GM19328 (cell line): ENCODE data around the gene CYSRT1.

Experiments
- ATAC-seq: cut with Tn5 transposase; IDR thresholded peaks from one replicate; pipeline ENCODE4 v1.9.1; 2021; ENCODE audit warnings: mild to moderate bottlenecking, moderate library complexity; ENCODE audit not compliant: unreplicated experiment

CYSRT1 gene

GRCh38 chr9:137267933-137268355 lies 43.0 kb downstream of the CYSRT1 start:
- ATAC-seq, result no peak

- ATAC-seq, result no peak
These were observed 43.7 kb downstream of the CYSRT1 start for GRCh38 chr9:137268538-137269201.

DNA sequence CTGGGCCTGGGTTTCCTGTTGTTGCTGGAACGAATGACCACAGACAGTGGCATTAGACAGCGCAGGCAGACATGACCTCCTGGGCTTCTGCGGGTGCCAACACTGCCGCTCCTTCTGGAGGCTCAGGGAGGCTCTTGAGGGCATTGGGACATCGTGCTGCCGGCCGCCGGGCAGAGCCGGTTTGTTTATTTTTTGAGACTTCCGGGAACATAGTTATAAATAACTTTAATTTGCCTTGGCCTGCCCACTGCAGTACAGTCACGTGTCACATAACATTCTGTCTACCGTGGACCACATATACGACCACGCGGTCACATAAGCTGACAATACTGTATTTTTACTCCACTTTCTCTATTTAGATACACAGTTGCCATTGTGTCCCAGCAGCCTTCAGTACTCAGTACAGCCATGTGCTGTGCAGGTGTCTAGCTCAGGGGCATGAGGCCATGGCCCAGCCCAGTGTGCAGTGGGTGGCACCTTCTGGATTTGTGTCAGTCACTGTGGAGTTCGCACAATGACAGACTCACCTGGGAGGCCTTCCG lies 44.3 kb downstream of the CYSRT1 start:
- ATAC-seq, result no peak

DNA sequence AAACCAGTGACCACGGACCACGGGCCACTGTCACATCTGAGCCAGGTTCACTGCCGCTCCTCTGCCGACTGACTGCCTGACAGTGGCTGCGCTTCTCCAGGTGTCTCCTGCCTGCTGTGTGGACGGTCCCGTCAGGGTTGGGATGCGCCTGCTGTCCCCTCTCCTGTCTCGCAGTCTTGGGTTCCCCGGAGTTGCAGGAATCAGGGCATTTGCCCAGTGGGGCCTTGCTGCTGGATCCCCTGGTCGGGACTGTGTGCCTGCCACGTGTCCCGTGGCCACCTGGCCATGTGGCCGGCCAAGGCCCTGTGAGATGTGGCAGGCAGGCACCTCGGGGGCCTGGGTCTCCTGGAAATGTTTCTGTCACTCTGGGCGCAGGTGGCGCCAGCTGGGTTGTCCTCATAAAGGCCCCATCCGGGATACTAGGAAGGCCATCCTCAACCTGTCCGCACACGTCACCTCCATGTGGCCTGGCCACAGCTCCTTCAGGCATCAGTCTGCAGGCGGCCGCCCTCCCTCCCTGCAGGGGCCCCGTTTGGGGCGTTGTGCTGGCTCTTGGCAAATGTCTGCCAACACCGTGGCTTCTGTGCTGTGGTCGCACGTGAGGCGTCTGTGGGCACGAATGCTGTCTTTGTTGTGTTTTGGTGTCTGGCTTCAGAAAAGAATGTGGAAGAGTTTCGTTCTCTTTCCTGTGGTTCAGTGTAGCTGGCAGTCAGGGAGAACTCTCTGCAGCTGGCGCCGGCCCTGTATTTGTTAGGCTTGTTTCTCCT lies 46.1 kb downstream of the CYSRT1 start:
- ATAC-seq, result no peak

DNA sequence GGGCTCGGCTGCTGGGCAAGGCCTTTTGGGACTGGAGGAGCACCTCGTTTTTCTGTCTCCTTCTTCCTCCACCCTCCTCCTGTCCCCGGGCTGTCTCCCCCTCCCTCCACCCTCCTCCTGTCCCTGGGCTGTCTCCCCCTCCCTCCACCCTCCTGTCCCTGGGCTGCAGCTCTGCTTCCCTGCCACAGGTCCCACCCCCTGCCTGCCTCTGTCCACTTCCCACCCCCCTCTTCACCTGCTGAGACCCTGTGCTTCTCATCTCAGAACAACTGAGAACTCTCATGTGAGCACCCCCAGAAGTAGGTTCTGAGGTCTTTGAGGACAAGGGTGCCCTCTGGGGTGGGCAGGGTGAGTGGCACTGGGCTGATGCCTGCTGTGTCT lies 46.7 kb downstream of the CYSRT1 start:
- ATAC-seq, result no peak

DNA sequence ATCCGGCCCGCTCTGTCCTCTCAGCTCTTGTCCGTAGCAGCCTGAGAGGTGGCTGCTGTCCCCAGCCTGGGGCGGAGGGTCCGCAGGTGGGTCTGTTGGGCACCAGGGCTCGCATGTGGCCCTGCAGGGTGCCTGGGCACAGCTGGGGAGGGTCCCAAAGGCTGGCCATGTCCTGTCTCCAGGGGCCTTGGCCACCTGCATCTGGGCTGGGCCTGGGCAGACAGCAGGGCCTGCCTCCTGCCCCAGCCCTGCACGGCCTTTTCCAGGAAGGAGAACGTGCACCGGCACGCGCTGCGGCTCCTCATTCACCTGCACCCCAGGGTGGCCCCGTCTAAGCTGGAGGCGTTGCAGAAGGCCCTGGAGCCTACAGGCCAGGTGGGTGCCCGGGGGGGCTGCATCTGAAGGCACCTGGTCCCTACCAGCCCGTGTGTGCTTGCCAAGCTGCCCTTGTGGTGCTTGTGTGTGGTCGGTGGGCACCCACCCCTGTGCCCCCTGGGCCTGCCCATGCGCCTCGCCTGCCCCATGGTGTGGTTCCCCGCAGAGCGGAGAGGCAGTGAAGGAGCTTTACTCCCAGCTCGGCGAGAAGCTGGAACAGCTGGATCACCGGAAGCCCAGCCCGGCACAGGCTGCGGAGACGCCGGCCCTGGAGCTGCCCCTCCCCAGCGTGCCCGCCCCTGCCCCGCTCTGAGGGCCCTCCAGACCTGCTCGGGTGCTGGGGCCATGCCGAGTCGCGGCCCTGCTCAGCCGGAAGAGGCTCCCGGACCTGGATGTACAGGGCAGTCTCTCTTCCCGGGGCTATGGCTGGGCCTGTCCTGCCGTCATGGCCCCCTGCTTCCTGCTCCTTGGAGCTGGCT lies 47.5 kb downstream of the CYSRT1 start:
- no peak for ATAC-seq

- ATAC-seq, result no peak
These were observed 48.1 kb downstream of the CYSRT1 start for GRCh38 chr9:137273095-137273490.

DNA sequence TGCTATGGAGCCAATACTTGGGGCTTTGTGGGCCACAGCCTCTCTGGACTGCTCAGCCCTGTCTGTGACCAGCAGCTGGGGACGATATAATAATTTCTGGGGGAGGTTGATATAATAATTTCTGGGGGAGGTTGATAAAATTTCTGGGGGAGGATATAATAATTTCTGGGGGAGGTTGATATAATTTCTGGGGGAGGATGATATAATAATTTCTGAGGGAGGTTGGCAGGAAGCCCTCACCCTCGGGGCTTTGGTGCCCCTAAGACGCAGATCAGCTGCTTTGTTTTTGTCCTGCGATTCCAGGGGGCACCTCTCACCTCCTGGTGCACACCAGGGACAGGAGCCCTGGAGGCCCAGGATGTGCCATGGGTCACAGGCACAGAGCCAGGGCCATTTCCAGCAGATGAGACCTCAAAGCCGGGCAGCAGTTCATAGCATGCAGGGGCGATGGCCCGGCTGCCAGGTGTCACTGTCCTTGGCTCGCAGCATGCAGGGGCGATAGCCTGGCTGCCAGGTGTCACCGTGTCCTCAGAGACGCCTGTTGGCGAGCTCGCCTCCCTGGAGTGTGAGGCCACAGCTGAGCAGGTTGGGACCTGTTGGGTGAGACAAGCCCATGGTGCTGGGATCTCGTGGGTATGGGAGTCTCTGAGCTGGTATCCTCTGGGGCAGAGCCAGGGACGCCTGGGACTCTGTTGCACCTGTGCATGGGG lies 48.8 kb downstream of the CYSRT1 start:
- no peak for ATAC-seq

- no peak for ATAC-seq
These were observed 50.2 kb downstream of the CYSRT1 start for GRCh38 chr9:137275203-137275587.
